ENCODE data around the gene PRKCH. TPM values are rescaled to one million over a fixed set of nuclear protein-coding genes. Genes with fewer than 3 reads are reported as not detected.

PRKCH gene
- total RNA-seq, 1 experiment from 2014 or later, result 5.0 TPM

DNA sequence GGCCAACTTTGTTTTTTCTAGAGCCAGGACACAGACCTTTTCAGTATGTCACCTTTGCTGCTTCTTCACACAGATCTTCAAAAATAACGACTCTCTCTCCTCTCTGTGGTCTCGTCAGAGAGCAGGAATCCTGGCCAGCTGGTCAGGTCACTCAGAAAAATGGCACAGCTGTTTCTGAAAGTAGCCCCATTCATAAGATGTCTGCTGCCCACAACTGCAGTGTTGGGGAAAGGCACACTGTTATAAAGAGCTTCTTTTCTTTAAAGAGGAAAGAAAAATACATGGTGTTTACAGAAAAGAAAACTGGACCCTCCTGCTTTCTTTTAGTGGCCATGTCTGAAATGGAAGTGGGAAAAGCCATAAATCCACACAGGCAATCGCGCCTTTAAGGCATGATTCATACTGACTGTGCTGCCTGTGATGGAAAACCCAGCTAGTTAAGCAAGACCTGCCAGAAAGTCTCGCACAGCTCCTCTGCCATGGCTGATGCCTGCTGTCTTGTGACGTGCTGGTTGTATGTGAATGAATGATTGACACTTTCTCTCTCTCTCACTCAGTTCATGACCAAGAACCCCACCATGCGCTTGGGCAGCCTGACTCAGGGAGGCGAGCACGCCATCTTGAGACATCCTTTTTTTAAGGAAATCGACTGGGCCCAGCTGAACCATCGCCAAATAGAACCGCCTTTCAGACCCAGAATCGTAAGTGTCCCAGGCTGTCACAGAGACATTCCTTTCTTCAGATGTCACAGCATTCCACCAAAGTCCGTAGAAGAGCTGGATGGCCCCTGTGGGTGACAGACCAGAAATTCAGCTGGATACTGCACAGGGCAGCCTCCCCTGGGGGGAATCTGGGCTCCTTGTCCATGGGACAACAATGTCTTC, 226.0 kb downstream of the PRKCH start:
- peak; percentile 68 for DNase-seq (ENCODE audit: low spot score)

DNA sequence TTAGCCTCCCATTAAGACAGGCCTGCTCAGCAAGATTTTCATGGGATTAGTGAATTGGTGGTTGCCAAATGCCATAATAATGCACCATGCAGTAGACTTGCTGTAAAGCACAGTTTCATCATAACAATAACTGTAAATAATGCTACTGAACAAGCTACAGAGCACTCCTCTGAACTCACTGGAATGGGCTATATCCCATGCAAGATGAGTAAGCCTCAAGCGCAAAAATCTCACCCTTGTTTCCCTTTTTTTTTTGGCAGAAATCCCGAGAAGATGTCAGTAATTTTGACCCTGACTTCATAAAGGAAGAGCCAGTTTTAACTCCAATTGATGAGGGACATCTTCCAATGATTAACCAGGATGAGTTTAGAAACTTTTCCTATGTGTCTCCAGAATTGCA, 228.0 kb downstream of the PRKCH start:
- no peak for DNase-seq (ENCODE audit: low spot score)

DNA sequence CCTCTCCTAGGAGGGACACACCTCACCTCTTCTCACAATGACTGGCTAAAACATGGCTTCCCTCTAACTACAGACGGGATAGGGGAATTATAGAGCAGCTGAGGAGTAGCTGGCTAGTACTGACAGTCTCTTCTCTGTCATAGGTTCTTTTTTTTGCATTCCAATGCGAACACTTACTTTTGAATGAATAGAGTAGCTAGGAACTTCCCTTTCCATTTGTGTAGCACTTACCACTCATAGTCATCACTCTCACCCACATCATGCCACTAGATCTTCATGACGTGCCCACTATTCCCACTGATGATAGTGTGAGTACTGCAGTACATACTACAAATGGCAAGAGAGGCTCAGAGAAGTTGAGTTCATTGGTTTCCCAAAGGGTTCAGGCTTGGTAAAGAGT, 230.0 kb downstream of the PRKCH start:
- DNase-seq (ENCODE audit: low spot score), result no peak

DNA sequence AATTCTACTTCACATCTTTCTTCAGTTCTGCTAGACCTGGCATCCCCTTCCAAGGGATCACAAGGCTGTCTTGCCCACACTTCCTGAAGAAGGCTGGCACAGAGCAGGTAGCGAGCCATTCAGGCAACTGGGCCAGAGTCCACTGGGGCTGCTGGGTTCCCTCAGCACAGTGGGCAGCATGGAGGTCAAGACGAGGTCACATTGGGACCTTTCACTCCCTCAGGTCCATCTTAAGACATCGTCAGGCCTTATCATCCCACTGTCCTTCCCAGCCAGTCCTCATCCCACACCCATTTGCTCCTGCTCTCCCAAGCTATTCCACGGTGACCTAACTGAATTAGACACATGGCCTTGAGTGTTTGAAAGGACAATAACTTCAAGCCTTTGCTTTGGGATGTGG, 230.9 kb downstream of the PRKCH start:
- no peak for DNase-seq (ENCODE audit: low spot score)

DNA sequence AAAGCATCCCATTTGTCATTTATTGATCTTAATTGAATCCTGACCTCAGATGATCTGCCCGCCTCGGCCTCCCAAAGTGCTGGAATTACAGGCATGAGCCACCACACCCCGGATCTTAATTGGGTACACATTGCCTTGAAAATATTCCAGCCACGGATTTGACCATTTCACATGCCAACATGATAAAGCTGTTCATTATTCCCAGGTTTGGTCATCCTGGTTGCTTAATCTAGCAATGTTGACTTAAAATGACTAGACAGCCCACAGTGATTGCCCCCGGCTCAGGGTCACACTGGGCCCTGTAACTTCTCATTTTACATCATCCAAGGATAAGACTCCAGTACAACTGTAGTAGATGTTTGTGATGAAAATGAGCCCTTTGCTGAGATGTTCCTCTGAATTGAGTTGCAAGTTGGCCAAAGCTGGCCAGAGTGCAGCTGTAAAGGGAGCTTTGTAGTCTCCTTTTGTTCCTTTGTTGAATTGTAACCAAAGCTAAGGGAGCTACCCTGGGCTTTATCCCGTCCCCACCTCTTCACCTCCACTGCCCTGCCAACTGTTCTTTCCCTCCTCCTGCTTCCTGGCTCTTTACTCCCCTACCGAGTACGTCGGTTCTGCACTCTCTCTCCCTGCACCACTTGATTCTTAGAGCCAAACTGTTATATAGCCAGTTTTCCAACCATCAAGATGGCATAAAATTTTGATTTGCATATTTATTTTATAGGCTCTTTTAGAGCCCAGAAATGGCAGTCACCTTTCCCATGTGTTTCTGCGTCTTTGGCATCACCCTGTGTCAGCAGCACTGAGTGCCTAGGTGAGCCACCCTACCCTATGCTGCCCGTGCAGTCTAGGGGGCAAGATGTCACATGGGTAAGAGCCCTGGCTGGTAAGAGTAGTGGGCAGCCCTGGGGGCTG, 232.6 kb downstream of the PRKCH start:
- DNase-seq (ENCODE audit: low spot score), result peak; percentile 83

DNA sequence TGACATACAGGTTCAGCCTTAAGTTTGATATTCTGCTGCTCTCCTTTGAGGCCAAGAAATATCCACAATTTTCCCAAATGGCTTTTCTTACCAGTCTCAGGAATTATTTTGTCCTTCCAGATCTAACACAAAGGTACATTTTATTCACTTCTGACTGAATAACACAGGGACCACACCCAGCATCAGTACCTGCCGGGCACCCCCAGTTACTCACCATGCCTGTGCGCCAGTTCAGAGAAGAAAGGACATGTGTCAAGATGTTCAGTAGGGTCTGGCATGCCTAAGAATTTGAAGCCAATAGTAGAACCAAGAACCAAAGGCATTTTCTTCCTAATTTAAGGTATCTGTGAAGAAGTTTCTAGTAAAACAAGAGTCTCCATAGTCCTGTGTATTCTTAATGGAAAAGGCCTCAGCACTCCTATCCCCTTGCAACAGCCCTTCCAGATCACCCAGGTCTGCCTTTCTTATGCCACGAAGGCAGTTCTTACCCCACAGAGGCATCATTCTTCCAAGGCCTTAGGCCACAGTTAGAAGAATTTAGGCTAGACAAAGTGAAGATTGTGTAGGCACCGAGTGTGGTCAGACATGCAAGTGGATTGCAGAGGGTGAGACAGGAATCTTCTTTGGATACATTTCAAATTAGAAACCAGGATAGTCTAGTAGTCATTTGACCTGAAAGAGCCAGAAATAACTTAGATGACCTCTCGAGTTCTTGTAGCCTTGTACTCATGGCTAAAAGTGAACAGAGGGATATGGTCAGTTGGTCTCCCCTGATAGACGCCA, 233.9 kb downstream of the PRKCH start:
- no peak for DNase-seq (ENCODE audit: low spot score)

DNA sequence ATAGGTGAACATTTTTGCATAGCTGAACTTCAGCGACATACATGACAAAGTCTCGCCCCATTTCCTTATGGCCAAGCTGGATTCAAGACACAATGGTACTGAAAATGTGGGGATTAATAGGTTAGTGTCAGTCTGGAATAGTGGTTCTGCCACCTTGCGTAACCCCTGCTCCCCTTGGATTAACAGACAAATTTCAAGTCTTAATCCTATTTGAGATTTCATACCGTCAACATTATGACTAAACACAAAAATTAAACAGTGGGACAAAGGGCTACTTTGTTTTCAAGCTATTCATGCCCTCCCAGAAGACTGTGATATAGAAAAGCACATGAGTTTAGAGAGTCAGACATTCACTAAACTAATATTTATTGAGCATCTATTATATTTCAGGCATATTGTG, 235.1 kb downstream of the PRKCH start:
- no peak for DNase-seq (ENCODE audit: low spot score)

DNA sequence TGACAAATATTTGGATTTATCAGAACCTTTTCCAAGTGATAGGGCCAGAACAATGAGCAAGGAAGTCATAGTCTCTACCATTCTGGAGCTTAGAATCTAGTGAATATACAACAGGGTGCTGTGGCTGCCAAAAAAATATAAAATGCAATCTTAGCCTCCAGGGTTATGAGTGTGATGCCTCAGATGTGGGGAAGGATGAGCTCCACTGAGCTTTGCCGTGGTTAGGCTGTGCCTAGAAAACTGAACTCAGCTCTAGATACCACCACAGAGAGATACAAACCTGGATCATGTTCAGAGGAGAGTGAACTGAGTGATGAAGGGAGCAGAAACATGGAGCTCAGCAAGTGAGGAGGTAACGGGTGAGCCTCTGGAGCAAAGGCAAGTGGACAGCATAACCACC, 235.9 kb downstream of the PRKCH start:
- no peak for DNase-seq (ENCODE audit: low spot score)

DNA sequence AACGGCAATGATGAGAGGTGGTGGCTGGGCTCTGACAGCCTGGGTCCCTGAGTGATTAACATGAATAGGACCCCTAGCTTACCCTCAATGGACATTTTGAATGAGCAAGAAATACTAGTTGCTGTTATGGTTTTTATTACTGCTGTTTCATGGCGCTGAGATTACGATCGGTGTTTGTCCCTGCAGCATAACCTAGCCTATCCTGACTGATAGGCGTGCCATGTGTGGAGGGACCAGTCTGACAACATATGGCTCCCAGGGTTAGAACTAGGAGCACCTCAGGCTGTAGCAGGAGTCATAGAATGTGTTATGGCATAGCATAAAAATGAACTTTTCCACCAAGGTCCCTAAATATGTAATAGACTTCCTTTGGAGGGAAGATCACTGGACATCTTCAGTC, 236.5 kb downstream of the PRKCH start:
- DNase-seq (ENCODE audit: low spot score), result no peak

DNA sequence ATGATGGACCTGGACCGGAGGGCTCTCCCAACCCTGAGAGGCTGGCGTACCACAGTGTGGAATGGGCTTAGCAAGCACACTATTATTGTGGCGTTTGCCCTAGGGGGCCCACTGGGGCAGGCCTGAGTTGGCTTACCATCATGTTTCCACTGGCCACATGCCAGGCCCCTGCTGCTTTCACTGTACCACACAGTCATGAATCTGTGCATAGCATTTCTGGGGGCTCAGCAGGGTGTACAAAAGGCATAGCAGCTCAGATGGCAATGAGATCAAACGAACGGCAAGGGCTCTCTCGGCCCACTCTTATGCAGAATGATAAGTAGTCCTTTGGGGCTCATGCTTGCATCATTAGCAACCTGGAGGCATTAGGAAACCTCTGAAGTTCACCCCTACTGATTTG, 236.9 kb downstream of the PRKCH start:
- no peak for DNase-seq (ENCODE audit: low spot score)

DNA sequence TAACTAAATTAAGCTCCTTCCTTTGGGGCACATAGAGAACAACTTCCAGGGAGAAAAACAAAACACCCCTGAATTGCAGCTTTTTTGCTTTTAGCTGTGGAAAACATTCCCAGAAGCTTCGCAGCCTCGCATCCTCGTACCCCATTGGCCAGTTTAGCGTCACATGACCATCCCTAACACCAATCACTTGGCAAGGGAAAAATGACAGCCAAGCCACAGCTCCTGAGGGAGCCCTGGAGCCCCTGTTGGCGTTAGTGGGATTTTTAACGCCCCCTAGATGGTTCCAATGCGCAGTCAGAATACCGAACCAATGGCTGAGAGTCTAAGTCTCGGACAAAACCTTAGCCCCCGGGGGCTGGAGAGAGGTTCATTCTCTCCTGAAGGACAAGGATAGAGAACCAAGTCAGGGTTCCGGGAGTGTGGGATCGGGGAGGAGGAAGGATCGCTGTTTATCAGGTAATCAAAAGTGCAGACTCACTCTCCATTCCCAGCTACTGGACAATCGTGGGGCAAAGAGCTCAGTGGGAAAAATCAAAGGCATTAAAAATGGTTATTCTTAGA, 238.3 kb downstream of the PRKCH start:
- DNase-seq (ENCODE audit: low spot score), result peak; percentile 63

DNA sequence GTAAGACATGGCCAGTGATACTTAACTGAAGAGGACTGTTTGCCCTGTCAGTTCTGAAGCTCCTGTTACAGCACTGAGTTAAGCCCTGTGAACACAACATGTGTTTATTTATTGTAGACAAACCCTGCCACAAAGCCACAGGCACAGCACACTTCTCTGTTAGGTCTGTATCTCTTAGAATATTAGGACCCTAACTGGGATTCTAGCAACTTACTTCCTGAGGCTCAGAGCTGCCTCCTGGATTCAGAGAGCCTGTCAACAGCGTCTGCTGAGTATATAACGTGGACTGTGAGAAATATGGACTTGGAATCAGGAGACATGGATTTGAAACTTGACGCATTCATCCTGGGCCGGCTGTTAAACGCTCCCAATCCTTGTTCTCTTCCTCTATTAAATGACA, 238.9 kb downstream of the PRKCH start:
- DNase-seq (ENCODE audit: low spot score), result peak; percentile 82

DNA sequence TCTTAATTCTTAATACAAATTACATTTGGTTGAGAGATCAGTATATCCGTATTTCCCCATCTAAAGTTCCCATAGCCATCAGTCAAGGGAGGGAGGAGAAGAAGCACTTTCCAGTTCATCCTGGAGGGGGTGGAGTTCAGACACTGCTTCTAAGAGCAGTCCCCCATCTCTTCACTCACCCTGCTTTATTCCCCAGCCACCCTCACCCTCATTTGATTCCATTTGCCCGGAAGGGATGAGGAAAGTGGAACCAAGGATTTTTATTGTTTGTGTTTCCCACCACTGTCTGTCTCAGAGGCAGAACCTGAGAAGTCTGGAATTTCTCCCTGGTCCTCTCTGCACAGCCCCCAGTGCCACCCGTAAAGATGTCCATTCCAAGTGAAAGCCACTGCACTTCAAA, 239.7 kb downstream of the PRKCH start:
- peak; percentile 84 for DNase-seq (ENCODE audit: low spot score)

DNA sequence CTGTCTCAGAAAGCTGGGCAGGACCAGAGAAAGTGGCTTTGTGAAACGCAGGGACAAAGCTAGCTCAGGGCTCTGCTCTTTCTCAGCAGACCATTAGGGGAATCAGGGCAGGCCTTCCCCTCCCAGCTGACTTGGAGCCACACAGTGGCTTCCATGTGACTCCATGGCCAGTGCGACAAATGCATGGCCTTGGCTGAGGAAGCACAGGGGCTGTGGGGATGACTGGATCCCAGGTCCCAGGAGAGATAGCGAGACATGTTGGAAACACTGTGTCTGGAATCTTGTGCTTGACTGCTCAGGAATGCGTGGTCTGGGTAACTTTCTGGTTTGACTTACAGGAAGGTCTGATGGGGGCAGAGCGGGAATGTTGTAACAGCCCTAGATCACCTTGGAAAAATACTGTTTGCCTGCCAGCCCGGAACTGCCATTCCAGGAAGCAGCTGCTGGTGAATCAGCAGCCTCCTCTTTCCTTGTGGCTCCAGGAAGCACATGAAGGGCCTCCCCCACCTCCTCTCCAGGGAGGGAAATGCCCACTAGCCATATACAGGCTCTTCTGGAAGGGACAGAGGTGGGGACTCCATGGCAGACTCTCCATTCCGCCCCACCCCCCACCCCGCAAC, 240.4 kb downstream of the PRKCH start:
- peak; percentile 99 for DNase-seq (ENCODE audit: low spot score)

DNA sequence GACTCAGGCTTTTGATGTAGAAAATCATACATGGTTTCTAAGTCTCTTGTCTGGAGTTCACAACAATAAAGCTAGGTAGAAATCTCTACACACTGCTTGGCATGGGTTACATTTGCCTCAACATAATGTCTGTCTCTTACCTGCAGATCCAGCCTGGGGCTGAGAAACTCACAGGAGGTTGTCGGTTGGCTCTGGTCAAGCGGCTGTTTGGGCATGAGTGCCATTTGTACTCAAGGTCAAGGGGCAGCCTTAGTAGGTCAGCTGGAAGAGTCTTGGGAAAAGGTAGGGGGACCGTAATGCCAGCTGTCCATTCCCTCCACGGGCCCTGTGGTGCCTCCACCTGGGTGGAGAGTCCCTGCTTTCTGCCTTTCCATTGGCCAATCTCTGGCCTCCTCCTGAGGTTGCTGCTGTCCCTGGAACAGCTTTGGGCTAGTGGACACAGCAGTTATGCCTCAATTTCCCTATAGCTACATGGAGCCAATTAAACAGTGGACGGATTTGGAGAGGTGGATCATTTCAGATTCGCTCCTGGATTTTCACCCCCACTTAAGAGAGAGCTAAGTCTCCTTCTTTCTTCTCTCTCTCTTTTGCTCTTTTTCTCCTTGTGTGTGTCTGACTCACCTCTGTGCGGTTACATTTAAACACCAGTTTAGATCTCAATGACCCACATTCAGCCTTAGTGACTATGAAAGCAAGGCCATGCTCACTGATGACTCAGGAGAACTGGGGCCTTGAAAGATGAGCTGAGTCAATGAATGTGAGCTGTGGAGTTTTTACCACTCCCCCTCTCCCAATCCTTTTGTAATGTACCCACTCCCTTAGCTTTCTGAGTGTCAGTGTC, 241.2 kb downstream of the PRKCH start:
- DNase-seq (ENCODE audit: low spot score), result peak; percentile 100

DNA sequence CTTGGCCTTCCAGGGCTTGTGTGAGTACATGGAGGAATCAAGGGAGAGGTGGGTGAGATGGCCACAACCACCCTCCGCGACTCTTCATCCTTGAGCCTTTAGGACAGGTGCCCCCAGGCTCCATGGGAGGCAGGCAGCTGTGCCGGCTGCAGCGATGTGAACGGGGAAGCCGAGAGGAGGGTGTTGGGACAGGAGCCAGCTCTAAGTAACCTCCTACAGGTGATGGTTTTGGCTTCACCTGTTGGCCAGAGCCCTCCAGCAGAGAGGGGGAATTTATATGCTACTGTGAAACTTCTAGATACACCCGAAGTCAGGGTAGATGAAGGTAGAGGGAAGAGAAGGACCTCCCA, 241.8 kb downstream of the PRKCH start:
- DNase-seq (ENCODE audit: low spot score), result no peak

DNA sequence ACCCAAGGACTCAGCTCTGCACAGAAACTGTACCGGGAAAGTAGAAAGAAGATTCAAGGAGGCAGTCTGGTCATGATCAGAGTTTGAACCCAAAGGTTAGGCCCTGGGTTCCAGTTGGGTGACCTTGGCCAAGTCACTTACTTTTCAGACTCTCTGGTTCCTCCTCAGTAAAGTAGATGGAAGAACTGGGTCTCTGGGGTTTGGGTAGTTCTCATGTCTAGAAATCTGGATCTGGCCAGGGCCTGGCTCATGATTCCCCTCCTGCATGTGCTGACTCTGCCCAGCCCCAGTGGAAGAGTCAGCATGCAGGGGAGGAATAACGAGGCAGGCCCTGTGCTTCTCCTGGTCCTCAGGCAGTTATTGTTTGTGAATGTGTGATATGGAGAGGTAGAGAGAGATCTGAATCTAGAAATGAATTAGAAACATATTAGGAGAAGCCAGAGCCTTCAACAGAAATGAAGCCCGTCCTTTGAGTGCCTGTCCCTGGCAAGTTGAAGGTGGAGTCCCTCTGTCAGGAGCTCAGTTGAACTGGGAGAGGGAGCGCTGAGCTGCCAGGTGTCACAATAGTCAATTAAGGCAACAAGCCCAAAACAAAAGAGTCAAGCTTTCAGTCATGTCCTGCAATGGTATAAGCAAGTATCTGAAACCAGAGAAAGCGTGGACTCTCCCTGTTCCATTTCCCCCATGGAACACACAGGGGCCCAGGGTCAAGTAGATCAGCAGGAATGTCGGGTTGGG, 242.7 kb downstream of the PRKCH start:
- no peak for DNase-seq (ENCODE audit: low spot score)

DNA sequence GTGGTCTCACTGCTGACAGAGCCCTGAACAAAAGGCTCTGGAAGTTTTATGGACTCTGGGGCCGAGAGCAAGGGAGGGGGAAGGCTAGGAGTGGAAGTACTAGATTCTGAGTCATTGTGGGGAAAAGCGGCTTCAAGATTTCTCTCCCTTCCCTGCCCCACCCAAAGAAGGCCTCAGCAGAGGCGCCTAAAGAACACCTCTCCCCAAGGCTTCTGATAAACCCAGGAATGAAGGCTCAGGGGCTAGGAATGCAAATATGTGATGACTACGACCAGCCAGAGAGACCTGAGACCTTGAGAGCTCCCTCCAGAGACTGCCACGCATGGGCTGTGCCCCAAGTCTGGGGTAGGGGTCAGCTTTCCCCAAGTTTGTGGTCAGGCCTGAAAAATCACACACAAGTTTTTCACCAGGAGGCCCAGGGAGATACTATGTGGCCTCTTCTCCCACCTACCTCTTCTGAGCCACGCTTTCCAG, 243.3 kb downstream of the PRKCH start:
- peak; percentile 86 for DNase-seq (ENCODE audit: low spot score)

DNA sequence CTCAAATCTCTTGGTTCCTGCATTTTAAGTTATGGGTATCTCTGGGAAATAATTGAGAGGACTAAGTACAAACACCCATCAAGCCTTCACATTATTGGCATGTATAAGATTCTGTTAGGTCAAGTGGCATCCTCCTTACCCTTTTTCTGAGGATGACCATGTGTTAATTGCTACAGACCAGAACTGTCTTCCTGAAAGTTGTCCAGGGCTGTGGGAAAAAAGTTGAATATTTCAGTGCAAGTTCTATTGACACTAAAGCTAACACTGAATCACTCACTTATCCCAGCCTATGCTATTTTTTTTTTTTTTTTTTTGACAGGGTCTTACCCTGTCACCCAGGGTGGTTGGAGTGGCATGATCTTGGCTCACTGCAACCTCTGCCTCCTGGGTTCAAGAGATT, 243.8 kb downstream of the PRKCH start:
- DNase-seq (ENCODE audit: low spot score), result no peak

All from H4 (cell line).